Mesendoderm (in vitro differentiated cells): Measurements from ENCODE around the gene SPG7.
A peak's percentile ranks its signal among the peaks of the same experiment; 100 is the strongest.

Experiments used
- DNase-seq: peaks from one replicate; pipeline ENCODE4 v3.0.0; 2013
- H2AK5ac ChIP-seq: 2 replicates; pipeline ENCODE4 v1.6.1; 2013; ENCODE audit warnings: low read length, inconsistent platforms
- H2BK120ac ChIP-seq: 2 replicates; pipeline ENCODE4 v1.6.1; 2013; ENCODE audit warnings: low read depth, mild to moderate bottlenecking, low read length, moderate library complexity, mixed read lengths
- H2BK15ac ChIP-seq: replicated peaks from 2 replicates; pipeline ENCODE4 v1.6.1; 2013; ENCODE audit warnings: low read depth, mild to moderate bottlenecking, moderate library complexity
- H2BK5ac ChIP-seq: 2 replicates; pipeline ENCODE4 v1.6.1; 2013; ENCODE audit warnings: low read length, inconsistent platforms
- H3K18ac ChIP-seq: 2 replicates; pipeline ENCODE4 v1.6.1; 2013; ENCODE audit warnings: mild to moderate bottlenecking, low read length, mixed read lengths
- H3K23ac ChIP-seq: one replicate; pipeline ENCODE4 v1.6.1; 2013; ENCODE audit warnings: low read length
- H3K27ac ChIP-seq: 2 replicates; pipeline ENCODE4 v1.5.1; 2013; ENCODE audit warnings: low read depth, mild to moderate bottlenecking, inconsistent platforms, low read length, moderate library complexity
- H3K27me3 ChIP-seq: 2 replicates; pipeline ENCODE4 v1.6.1; 2013; ENCODE audit warnings: low read length, control low read depth, mild to moderate bottlenecking, inconsistent platforms; ENCODE audit not compliant: insufficient read depth, poor library complexity
- H3K36me3 ChIP-seq: 2 replicates; pipeline ENCODE4 v1.6.1; 2013; ENCODE audit warnings: low read length, inconsistent platforms; ENCODE audit not compliant: control insufficient read depth, insufficient read depth
- H3K4ac ChIP-seq: one replicate; pipeline ENCODE4 v1.6.1; 2013; ENCODE audit warnings: low read depth, mild to moderate bottlenecking, low read length, moderate library complexity
- H3K4me1 ChIP-seq: 2 replicates; pipeline ENCODE4 v1.6.1; 2013; ENCODE audit warnings: low read depth, low read length, inconsistent platforms; ENCODE audit not compliant: control insufficient read depth
- H3K4me2 ChIP-seq: 2 replicates; pipeline ENCODE4 v1.6.1; 2013; ENCODE audit warnings: low read length
- H3K4me3 ChIP-seq: 2 replicates; pipeline ENCODE4 v1.5.1; 2013; ENCODE audit warnings: mild to moderate bottlenecking, low read length
- H3K56ac ChIP-seq: one replicate; pipeline ENCODE4 v1.6.1; 2013; ENCODE audit warnings: low read length
- H3K79me1 ChIP-seq: 2 replicates; pipeline ENCODE4 v1.6.1; 2013; ENCODE audit warnings: low read length, inconsistent platforms
- H3K79me2 ChIP-seq: 2 replicates; pipeline ENCODE4 v1.6.1; 2013; ENCODE audit warnings: mild to moderate bottlenecking, low read length; ENCODE audit not compliant: control insufficient read depth, insufficient read depth
- H3K9ac ChIP-seq: 2 replicates; pipeline ENCODE4 v1.6.1; 2013; ENCODE audit warnings: low read length, inconsistent platforms
- H4K5ac ChIP-seq: one replicate; pipeline ENCODE4 v1.6.1; 2013; ENCODE audit warnings: low read length
- H4K8ac ChIP-seq: one replicate; pipeline ENCODE4 v1.6.1; 2013; ENCODE audit warnings: low read depth, mild to moderate bottlenecking, control low read depth, low read length, moderate library complexity
- WGBS: extraction: QIAGEN DNeasy Blood & Tissue Kit; methylation state at CpG from one replicate; pipeline ENCODE4 v1.1.7; 2013; ENCODE audit warnings: low lambda C conversion rate, missing lambda C conversion rate; ENCODE audit not compliant: insufficient coverage; ENCODE audit errors: extremely low coverage; 5-methylcytosine and 5-hydroxymethylcytosine counted together

SPG7 gene

DNA sequence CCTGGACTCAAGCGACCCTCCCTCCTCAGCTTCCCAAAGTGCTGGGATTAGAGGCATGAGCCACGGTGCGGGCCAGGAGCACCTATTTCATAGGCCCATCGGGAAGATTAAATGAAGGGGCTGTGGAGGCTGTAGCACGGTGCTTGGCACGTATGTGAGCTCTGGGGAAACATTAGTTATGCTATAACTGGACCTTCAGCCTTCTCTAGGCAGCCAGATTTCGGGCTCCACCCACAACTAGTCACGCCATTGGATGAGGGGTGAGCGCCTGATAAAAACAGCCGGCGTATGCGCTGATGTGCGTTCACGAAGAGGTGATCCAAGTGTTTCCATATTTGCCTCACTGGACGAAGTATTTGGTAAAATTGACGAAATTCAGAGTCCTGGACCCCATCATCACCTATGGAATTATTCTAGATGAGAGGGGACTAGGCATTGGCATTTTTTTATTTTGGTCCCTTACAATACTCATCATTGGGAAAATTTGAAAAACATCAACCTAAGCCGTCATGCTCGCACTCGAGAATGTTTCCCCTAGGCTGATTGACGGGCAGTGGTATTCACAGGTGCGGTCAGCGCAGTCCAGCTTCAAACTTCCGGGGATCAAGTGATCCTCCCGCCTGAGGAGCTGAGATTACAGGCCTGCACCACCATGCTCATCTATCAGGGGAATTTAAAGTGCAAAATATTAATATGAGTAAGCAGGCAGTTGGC, 16.1 kb upstream of the SPG7 start:
- peaks cover 10% of the 10 kb centered on the region for H3K79me1 ChIP-seq
- H3K27ac ChIP-seq = no peak overlapping the region
- no peak overlapping the region for H3K4me3 ChIP-seq
- H3K4me1 ChIP-seq = peaks cover 2% of the 10 kb centered on the region
- no peaks in the 10 kb centered on the region for H3K27me3 ChIP-seq
- no peak overlapping the region for H3K4me2 ChIP-seq
- no peak overlapping the region for H2BK5ac ChIP-seq
- H4K5ac ChIP-seq = no peak overlapping the region
- no peak overlapping the region for H4K8ac ChIP-seq
- H2BK120ac ChIP-seq = no peak overlapping the region
- DNase-seq = no peak
- H3K79me2 ChIP-seq = peaks cover 26% of the 10 kb centered on the region
- no peak overlapping the region for H3K4ac ChIP-seq
- H3K23ac ChIP-seq = no peak overlapping the region
- no peak overlapping the region for H2AK5ac ChIP-seq
- H3K36me3 ChIP-seq = no peaks in the 10 kb centered on the region
- no CpG with 5 or more reads among the region's 24 CpGs for WGBS
- H3K9ac ChIP-seq = no peak overlapping the region
- no peak overlapping the region for H2BK15ac ChIP-seq
- peak overlapping the region; percentile 22 for H3K56ac ChIP-seq
- no peak overlapping the region for H3K18ac ChIP-seq

DNA sequence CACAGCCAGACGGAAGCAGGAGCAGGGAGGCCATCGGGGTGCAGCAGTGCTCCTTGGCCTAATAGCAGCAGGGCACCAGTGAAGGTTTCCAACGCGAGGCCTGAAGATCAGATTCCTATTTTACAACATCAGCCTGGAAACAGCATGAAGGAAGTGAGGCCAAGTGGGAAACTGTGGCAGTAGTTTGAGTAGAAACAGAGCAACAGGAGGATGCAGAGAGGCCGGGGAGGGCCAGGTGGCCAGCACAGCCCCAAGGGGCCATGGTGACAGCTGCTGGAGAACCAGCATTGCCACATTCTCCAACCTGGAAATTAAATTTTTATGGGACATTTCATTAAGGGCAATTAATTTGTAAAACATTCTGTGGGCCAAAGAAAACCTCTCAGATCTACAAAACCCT, 14.4 kb upstream of the SPG7 start:
- no peak for DNase-seq
- no peak overlapping the region for H3K4ac ChIP-seq
- no peak overlapping the region for H3K56ac ChIP-seq
- H2BK5ac ChIP-seq = no peak overlapping the region
- H4K5ac ChIP-seq = no peak overlapping the region
- H3K79me2 ChIP-seq = peaks cover 10% of the 10 kb centered on the region
- H2BK15ac ChIP-seq = no peak overlapping the region
- H3K18ac ChIP-seq = no peak overlapping the region
- no peak overlapping the region for H3K4me2 ChIP-seq
- no peaks in the 10 kb centered on the region for H3K4me1 ChIP-seq
- H2AK5ac ChIP-seq = no peak overlapping the region
- H3K36me3 ChIP-seq = no peaks in the 10 kb centered on the region
- H3K23ac ChIP-seq = no peak overlapping the region
- no peak overlapping the region for H4K8ac ChIP-seq
- H2BK120ac ChIP-seq = no peak overlapping the region
- no peaks in the 10 kb centered on the region for H3K27me3 ChIP-seq
- H3K4me3 ChIP-seq = no peak overlapping the region
- no peak overlapping the region for H3K9ac ChIP-seq
- H3K27ac ChIP-seq = no peak overlapping the region
- no CpG with 5 or more reads among the region's 5 CpGs for WGBS
- H3K79me1 ChIP-seq = peaks cover 10% of the 10 kb centered on the region

DNA sequence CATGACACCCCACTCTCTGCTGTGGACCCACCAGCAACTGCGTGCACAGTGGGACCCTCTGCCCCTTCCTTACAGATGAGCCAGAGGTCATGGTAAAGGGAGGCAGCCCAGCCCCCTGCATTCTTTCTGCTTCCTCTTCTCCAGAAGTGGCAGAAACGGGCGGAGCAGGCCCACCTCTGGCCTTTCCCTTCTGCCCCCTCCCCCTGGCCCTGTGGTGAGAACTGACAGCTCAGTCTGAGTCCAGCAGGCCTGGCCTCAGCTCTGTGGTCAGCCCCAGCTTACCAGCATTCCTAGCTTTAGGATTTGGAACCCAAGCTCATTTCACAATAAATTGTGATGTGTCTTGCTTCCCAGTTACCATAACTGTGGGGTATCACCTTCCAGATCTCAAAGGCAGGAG, 13.1 kb upstream of the SPG7 start:
- Histone ChIP-seq H3K27me3 (no peaks in the 10 kb centered on the region), H2BK5ac (no peak overlapping the region), H3K36me3 (no peaks in the 10 kb centered on the region), H3K27ac (no peak overlapping the region), H4K8ac (no peak overlapping the region), H3K9ac (no peak overlapping the region), H2BK120ac (no peak overlapping the region), H3K79me1 (peaks cover 10% of the 10 kb centered on the region), H4K5ac (no peak overlapping the region), H3K79me2 (peaks cover 2% of the 10 kb centered on the region), H3K18ac (no peak overlapping the region), H3K4me2 (no peak overlapping the region), H3K56ac (no peak overlapping the region), H3K4me3 (no peak overlapping the region), H3K4ac (no peak overlapping the region), H2BK15ac (no peak overlapping the region), H3K4me1 (no peaks in the 10 kb centered on the region), H2AK5ac (no peak overlapping the region), H3K23ac (no peak overlapping the region)
- no CpG with 5 or more reads among the region's 3 CpGs for WGBS
- no peak for DNase-seq

DNA sequence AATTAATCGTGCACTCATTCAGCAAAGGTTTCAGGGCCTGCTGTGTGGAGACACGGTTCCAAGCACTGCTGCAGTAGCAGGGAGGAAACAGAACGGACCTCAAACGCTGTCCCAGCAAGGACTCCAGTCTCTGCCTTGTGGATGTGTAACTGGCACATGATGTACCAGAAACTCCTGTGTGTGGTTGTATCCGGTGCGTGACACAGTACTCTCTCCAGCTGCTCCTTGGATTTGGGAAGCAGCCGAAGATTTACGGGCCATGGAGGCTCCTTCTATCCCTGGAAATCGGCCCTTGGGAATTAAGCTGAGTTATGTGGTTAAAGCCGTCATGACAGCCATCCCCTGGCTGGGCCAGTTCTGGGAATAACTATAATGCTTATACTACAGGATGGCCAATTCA, 9.4 kb upstream of the SPG7 start:
- Histone ChIP-seq H3K56ac (no peak overlapping the region), H3K79me2 (no peaks in the 10 kb centered on the region), H2BK15ac (no peak overlapping the region), H3K27me3 (no peaks in the 10 kb centered on the region), H2BK120ac (no peak overlapping the region), H2BK5ac (no peak overlapping the region), H3K4me1 (no peaks in the 10 kb centered on the region), H3K18ac (no peak overlapping the region), H3K27ac (no peak overlapping the region), H4K5ac (no peak overlapping the region), H3K79me1 (no peaks in the 10 kb centered on the region), H3K4ac (no peak overlapping the region), H3K4me2 (no peak overlapping the region), H4K8ac (no peak overlapping the region), H3K36me3 (no peaks in the 10 kb centered on the region), H2AK5ac (no peak overlapping the region), H3K4me3 (no peak overlapping the region), H3K9ac (no peak overlapping the region), H3K23ac (no peak overlapping the region)
- no CpG with 5 or more reads among the region's 10 CpGs for WGBS
- DNase-seq = no peak

DNA sequence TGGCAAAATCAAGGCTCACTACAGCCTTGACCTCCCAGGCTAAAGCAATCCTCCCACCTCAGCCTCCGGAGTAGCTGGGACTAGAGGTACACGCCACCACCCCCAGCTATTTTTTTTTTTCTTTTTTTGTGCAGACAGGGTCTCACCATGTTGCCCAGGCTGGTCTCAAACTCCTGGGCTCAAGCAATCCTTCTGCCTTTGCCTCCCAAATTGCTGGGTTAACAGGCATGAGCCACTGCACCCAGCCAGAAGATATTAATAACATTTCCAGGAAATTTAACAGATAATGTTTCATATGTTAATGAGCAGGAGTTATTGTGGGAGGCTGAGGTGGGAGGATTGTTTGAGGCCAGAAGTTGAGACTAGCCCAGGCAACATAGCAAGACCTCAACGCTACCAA, 8.4 kb upstream of the SPG7 start:
- Histone ChIP-seq H3K27ac (no peak overlapping the region), H2AK5ac (no peak overlapping the region), H3K4me1 (no peaks in the 10 kb centered on the region), H3K18ac (no peak overlapping the region), H3K4ac (no peak overlapping the region), H2BK15ac (no peak overlapping the region), H4K5ac (no peak overlapping the region), H3K36me3 (no peaks in the 10 kb centered on the region), H3K4me2 (no peak overlapping the region), H2BK120ac (no peak overlapping the region), H3K79me1 (no peaks in the 10 kb centered on the region), H3K23ac (no peak overlapping the region), H3K27me3 (no peaks in the 10 kb centered on the region), H3K4me3 (no peak overlapping the region), H4K8ac (no peak overlapping the region), H3K79me2 (no peaks in the 10 kb centered on the region), H3K9ac (no peak overlapping the region), H2BK5ac (no peak overlapping the region), H3K56ac (no peak overlapping the region)
- no CpG with 5 or more reads among the region's 3 CpGs for WGBS
- no peak for DNase-seq
